GM21528 (cell line): ENCODE measurements around the gene CRYBA4.
"Not testable (repeated sequence)": the region's sequence is repeated elsewhere in the genome, so short reads cannot be mapped to it uniquely, and the experiment has no call there.

Experiments
- ATAC-seq: cut with Tn5 transposase; IDR thresholded peaks from one replicate; pipeline ENCODE4 v1.9.1; 2021; ENCODE audit warnings: mild to moderate bottlenecking, moderate library complexity; ENCODE audit not compliant: unreplicated experiment, low FRiP score

Gene CRYBA4

GRCh38 chr22:26593763-26594162 lies 28.0 kb upstream of the CRYBA4 start:
- no peak for ATAC-seq

DNA sequence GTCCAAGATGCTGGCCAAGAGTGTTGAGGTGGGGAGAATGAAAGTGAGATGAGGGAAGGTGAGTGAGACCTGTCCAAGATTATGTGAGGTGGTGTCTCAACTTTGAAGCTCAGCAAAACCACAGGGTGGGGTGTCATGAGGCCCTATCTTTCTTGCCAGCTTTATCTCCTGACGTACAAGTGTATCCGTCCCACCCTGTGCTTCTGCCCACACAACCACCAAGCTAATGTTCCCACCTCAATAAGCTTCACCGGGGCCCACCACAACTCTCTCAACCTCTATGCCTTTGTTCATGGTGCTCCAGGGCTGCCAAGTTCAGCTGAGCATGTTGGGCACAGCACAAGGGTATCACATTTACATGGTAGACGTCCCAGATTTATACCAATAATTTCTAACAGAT lies 24.7 kb upstream of the CRYBA4 start:
- no peak for ATAC-seq

DNA sequence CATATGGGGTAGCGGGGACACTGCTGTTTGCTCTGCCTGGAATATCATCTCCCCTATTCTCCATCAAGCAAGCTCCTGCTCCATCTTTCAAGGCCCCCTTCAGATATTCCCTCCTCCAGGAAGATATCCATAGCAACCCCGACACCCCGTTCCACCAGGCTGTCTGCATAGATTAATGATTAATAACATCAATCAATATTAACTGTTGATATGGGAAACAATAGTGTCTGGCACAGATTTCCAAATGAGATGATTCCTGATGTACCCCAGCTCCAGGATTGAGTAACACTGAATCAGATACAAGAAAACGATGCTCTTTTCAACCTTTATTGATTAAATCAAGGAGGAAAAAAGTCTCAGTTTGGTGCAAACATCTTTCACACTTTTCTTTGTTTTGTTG lies 24.3 kb upstream of the CRYBA4 start:
- no peak for ATAC-seq

- no peak for ATAC-seq
Observed at GRCh38 chr22:26599505-26599904, 22.3 kb upstream of the CRYBA4 start.

GRCh38 chr22:26601726-26602125 lies 20.0 kb upstream of the CRYBA4 start:
- no peak for ATAC-seq

GRCh38 chr22:26602127-26602526 lies 19.6 kb upstream of the CRYBA4 start:
- no peak for ATAC-seq

- no peak for ATAC-seq
Observed at GRCh38 chr22:26604368-26604767, 17.4 kb upstream of the CRYBA4 start.

GRCh38 chr22:26606611-26607010 lies 15.2 kb upstream of the CRYBA4 start:
- no peak for ATAC-seq

DNA sequence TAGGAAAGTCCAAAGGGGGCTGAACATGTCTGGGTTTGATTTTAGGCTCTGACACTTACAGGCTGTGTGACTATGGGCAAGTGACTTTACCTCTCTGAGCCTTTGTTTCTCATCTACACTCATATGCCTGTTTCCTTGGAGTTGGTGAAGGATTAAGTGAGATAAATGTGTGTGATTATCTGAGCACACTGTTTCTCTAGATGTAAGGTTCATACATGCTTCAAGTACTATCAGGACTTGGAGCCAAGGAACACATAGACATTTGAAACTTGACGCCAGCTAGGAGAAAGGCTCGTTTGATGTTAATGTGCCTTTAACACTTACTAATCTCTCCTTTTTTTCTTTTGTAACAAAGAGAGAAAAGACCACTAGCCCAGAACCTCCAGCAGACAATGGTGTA lies 13.6 kb upstream of the CRYBA4 start:
- no peak for ATAC-seq

- no peak for ATAC-seq
Observed at GRCh38 chr22:26609287-26609686, 12.5 kb upstream of the CRYBA4 start.

- ATAC-seq, result peak; percentile 82
Observed at GRCh38 chr22:26610072-26610958, 11.4 kb upstream of the CRYBA4 start.

DNA sequence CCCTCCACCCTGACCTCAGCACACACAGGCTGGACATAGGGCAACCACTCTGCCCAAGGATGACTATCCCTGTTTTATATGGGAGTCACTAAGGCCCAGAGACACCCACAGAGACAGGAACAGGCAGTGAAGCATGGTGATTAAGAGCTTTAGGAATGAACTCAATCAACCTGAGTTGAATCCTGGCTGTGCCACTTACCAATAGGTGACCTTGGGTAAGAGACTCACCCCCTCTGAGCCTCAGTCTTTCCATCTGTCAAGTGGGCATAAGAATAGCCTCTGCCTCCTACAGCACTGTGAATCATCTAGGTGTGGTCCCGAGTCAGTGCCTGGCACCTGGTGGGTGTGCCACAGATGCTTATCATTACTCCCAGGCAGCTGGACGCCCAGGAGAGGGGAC lies 10.8 kb upstream of the CRYBA4 start:
- no peak for ATAC-seq

DNA sequence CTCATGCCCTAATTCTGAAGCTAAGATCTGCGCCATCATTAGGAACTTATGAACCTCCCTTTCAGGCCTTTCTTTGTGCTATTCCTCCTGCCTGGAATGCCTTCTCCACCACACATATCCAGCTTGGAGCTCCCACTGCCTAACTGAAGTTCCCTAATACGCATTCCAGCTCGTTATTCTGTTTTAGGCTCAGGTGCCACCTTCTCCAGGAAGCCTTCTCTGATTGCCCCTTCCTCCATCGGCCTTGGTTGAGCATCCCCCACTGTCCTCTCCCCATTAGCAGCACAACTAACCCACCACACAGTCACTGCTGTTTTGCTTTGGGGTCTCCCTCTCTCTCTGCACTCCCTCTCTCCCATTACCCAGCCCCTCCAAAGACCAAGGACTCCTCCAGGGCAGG lies 9.1 kb upstream of the CRYBA4 start:
- no peak for ATAC-seq

DNA sequence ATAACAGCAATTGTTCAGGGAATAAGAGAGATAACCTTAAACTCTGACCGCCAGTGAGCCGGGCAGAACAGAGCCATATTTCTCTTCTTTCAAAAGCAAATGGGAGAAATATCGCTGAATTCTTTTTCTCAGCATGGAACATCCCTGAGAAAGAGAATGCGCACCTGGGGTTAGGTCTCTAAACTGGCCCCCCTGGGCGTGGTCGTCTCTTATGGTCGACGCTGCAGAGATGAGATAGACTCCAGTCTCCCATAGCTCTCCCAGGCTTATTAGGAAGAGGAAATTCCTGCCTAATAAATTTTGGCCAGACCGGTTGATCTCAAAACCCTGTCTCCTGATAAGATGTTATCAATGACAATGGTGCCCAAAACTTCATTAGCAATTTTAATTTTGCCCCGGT lies 8.0 kb upstream of the CRYBA4 start:
- not testable (repeated sequence) for ATAC-seq

- ATAC-seq, result no peak
Observed at GRCh38 chr22:26614322-26614721, 7.4 kb upstream of the CRYBA4 start.

DNA sequence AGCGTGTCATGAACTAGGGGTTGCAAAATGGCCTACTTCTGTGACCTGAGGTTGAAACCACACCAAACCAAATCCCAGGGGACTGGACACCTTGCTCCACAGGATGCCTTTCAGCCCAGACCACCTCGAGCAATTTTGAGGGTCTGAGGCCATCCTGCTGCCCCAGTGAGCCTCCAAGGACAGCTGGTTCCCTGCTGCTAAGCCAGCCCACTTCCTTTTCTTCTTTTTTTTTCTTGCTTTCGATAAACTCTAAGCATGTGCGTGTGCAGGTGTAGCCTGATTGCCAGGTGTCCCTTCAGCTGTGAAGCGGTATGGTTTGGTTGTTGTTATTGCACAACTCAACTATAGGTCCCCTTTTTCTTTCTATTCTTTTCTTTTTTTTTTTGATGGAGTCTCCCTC lies 6.6 kb upstream of the CRYBA4 start:
- ATAC-seq, result no peak

DNA sequence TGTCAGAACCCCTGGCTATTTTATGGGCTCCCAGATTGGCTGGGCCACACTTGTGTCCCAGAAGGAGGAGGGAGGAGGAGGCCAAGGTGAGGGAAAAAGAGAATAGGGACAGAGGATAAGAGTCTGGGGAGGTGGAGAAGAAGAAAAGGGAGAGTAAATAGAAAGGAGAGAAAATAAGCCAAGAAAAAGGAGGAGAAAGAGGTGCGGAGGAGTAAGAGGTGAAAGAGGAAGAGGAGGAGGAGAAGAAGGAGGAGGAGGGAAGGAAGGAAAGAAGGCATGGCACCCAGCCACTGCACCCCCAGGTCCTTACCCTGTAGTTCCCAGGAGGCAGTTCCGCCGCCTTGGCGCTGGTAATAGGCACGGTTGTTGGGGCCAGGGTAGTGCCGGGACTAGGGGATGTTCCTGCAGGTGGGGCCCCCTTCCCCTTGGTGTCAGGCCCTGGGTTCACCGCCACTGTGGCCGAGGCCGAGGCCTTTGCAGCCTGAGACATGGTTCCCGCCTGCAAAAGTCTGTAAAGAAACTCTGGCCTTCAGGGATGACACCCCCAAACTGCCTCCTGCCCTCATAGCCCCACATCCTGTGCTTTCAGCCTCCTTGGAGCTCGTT lies 5.8 kb upstream of the CRYBA4 start:
- ATAC-seq, result no peak

- no peak for ATAC-seq
Observed at GRCh38 chr22:26616650-26617049, 5.1 kb upstream of the CRYBA4 start.

DNA sequence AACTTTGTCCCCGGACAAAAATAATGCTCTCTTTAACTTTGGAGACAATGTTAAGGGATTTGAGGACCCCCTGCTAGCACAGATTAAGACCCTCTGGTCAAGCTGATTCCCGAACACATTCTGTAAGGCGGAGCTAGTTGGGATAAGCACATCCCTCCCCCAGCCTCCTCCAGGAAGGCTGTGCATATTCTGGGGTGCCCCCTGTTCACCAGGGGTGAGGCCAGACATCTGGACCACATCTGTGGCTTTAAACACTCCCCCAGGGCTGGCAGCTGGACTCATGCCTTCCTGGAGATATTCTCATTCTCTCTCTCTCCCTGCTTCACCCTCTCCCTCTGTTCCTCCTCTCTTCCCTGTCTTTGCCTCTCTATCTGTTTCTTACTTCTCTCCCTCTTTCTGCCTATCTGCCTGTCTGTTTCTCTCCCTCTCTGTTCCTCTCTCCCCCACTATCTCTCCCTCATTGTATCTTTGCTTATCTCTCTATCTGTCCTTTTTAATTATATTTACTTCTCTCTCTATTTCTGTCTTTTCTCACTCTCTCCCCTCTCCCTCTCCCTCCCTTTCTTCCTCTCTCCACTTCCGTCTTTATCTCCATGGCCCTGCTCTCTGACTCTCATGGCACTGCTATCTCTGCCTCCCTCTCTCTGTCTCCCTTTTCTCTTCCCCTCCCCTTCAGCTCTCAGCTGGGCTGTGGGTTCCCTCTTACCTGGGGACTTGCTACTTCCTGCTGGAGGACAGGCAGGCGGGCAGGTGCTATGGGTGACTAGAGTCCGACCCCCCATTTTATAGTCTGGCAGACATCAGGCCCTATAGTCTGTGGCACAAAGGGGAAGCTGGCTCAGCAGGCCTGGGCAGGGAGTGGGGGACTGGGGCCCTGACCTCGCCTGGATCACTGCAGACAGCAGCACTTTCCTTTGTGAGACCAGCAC lies 4.2 kb upstream of the CRYBA4 start, which contains the start of gene CRYBB1:
Gene CRYBB1 (minus strand): TSS at position 757 of the 929 bp plus-strand sequence. CDS start 1,708 bp downstream, outside the sequence.
- no peak for ATAC-seq

DNA sequence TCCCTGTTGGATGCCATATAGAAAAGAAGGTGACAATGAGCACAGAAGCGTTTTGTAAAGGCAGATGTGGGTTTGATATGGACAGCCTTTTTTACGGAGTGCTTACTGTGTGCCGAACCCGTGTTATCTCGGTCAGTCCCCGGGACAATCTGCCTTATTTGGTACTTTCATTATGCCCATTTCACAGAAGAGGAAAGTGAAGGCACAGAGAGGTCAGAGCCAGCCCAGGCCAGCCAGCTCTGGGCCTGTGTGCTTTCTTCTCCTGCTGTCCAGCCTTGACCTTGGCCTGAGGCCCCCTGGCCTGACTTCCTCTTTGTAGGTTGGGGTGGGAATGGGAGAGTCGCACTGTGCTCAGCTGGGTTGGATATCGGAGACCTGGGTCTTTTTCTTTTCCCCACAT lies 3.3 kb upstream of the CRYBA4 start:
- no peak for ATAC-seq

DNA sequence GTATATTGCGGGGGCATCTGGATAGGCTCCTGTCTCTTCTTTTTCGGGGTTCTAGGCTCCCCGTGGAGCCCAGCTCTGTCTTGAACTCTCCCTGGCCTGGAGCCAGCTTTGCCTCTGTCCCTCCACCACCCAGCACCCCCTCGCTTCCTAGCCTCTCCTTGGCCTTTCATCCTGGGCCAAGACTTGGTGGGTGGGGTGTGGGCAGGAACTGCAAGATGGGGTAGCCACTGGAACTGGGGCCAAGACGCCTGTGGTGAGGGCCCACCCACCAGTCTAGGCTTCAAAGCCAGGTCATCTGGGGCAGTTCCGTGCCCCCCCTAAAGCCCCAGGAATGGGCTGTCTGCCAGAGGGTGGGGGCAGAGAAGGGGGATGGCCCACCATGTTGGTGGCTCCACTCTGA lies 2.3 kb upstream of the CRYBA4 start:
- no peak for ATAC-seq
